ENCODE data around the gene ARVCF. TPM values are rescaled to one million over a fixed set of nuclear protein-coding genes. Genes with fewer than 3 reads are reported as not detected.

The ARVCF gene
- total and polyA plus RNA-seq, 9 of the 15 experiments (the other 6 are each of a cell fraction or from before 2014, with no cell fraction given): 0.03 to 97.4 (median 15.6) TPM

- no peaks in the 10 kb centered on the region for H3K36me3 ChIP-seq (ENCODE audit: control insufficient read depth, insufficient read depth, low read length)
- H4K20me1 ChIP-seq (replicated peaks; ENCODE audit: control insufficient read depth, insufficient read depth, low read length): peaks cover 66% of the 10 kb centered on the region; the same call in 1 of the 2 replicates
- 0 out of 4 replicates have a peak overlapping the region, but pooled peaks of 1 of the 2 experiments have one; percentile 38 for H3K9ac ChIP-seq (ENCODE audit: insufficient read depth in 1 of 2, low read depth in 2 of 2, low read length in 2 of 2)
- H3K27me3 ChIP-seq (ENCODE audit: control insufficient read depth in 2 of 2, insufficient read depth in 2 of 2, low read length in 2 of 2): no peaks in the 10 kb centered on the region
- no peaks in the 10 kb centered on the region for H3K79me2 ChIP-seq (ENCODE audit: control insufficient read depth, insufficient read depth, low read length)
- no peak overlapping the region for H3K4me3 ChIP-seq
- no TSS peak for BruUV-seq (replicated peaks)
- no peak overlapping the region for H3K4me2 ChIP-seq (ENCODE audit: insufficient read depth, low read length)
- ChIA-PET POLR2A (no interaction called here), CTCF (ENCODE audit: low intra/inter-chr PET ratio) (no interaction called here)
- peaks cover 5% of the 10 kb centered on the region for H3K9me1 ChIP-seq (ENCODE audit: control insufficient read depth, insufficient read depth, low read length)
- DNase-seq (ENCODE audit: extremely low read depth in 1 of 4, low spot score in 3 of 4) (no peak), FAIRE-seq (no peak), ATAC-seq (no peak)
- no peak overlapping the region for H3K27ac ChIP-seq (ENCODE audit: extremely low read depth, low read depth, low read length)
- in situ Hi-C loops (cut with MboI): no loop called here
- no peaks in the 10 kb centered on the region for H3K9me3 ChIP-seq (replicated peaks; ENCODE audit: control insufficient read depth, insufficient read depth, low read depth, low read length)
- intact Hi-C loops (cut with micrococcal nuclease): no loop called here
- peaks cover 15 to 71% of the 10 kb centered on the region in 2 experiments for H3K4me1 ChIP-seq (replicated peaks in 1 of 2; ENCODE audit: control insufficient read depth in 2 of 2, insufficient read depth in 2 of 2, low read length in 2 of 2)
- H2AFZ ChIP-seq (ENCODE audit: low read depth, low read length): no peak overlapping the region
- WGBS (ENCODE audit: insufficient coverage, low coverage, missing lambda C conversion rate): 35% methylated on average over 7 of the region's 7 CpGs
- TF ChIP-seq CREM (IDR thresholded peaks at IDR 0.05; ENCODE audit: low read depth) (no peak), ZNF639 (CRISPR knock-in tag; conservative IDR thresholded peaks at IDR 0.05 in 1 of 2, IDR thresholded peaks at IDR 0.05 in 1 of 2) (no peak), MAFK (IDR thresholded peaks at IDR 0.05; ENCODE audit: low read length) (no peak), SRF (CRISPR knock-in tag; IDR thresholded peaks at IDR 0.05) (no peak), MLLT1 (IDR thresholded peaks at IDR 0.05) (no peak), GTF2A2 (tag; IDR thresholded peaks at IDR 0.05) (no peak), TCF7L2 (IDR thresholded peaks at IDR 0.05; ENCODE audit: low read depth, low read length) (no peak), ZNF212 (CRISPR knock-in tag; IDR thresholded peaks at IDR 0.05) (no peak), ZBTB2 (IDR thresholded peaks at IDR 0.05) (0 out of 2 replicates have a peak, but pooled peaks have one; percentile 43), LARP7 (IDR thresholded peaks at IDR 0.05) (peak; percentile 56; the same call in 1 of the 2 replicates), SAFB2 (IDR thresholded peaks at IDR 0.05; ENCODE audit: borderline replicate concordance, low read depth, low read length, severe bottlenecking) (no peak), PTBP1 (IDR thresholded peaks at IDR 0.05; ENCODE audit: low read depth, low read length) (no peak), TSC22D4 (tag; IDR thresholded peaks at IDR 0.05) (no peak), RFX5 (IDR thresholded peaks at IDR 0.05; ENCODE audit: low read depth, low read length) (no peak), PML (IDR thresholded peaks at IDR 0.05; ENCODE audit: low read length) (no peak), GATAD2A (IDR thresholded peaks at IDR 0.05) (peak; percentile 75; the same call in 1 of the 2 replicates), NEUROD1 (IDR thresholded peaks at IDR 0.05; ENCODE audit: borderline replicate concordance, low read depth, low read length, partially characterized antibody) (no peak), TAL1 (IDR thresholded peaks at IDR 0.05) (no peak), SRSF3 (IDR thresholded peaks at IDR 0.05; ENCODE audit: insufficient read depth, low read length) (no peak), MCM2 (IDR thresholded peaks at IDR 0.05; ENCODE audit: low read depth) (no peak), POU5F1 (IDR thresholded peaks at IDR 0.05; ENCODE audit: borderline replicate concordance, low read depth, low read length, partially characterized antibody) (no peak)
Observed at GRCh38 chr22:19993926-19994325, 22.7 kb downstream of the ARVCF start.

Data from K562 (cell line).